CD1c-positive myeloid dendritic cell (primary cell): ENCODE data around the gene SERTAD4.
"Not testable (repeated sequence)": the region's sequence is repeated elsewhere in the genome, so short reads cannot be mapped to it uniquely, and the experiment has no call there.

ENCODE experiments used
- DNase-seq: peaks from one replicate; pipeline ENCODE4 v3.0.0-alpha.2; 2016; ENCODE audit errors: extremely low spot score

The SERTAD4 gene

GRCh38 chr1:210260096-210260495 lies 27.5 kb downstream of the SERTAD4 start:
- DNase-seq: no peak

- DNase-seq: no peak
Observed at GRCh38 chr1:210262167-210262896, 29.7 kb downstream of the SERTAD4 start.

GRCh38 chr1:210262897-210263272 lies 30.3 kb downstream of the SERTAD4 start:
- DNase-seq: no peak

- no peak for DNase-seq
Observed at GRCh38 chr1:210263963-210264362, 31.4 kb downstream of the SERTAD4 start.

GRCh38 chr1:210264496-210265380 lies 32.1 kb downstream of the SERTAD4 start:
- no peak for DNase-seq

- DNase-seq: not testable (repeated sequence)
Observed at GRCh38 chr1:210265392-210265955, 32.9 kb downstream of the SERTAD4 start.

GRCh38 chr1:210269981-210270380 lies 37.4 kb downstream of the SERTAD4 start:
- DNase-seq: no peak

GRCh38 chr1:210272666-210273065 lies 40.1 kb downstream of the SERTAD4 start:
- DNase-seq: no peak

GRCh38 chr1:210280221-210280620 lies 47.6 kb downstream of the SERTAD4 start:
- DNase-seq: no peak

GRCh38 chr1:210288116-210288515 lies 55.5 kb downstream of the SERTAD4 start:
- DNase-seq: no peak

- no peak for DNase-seq
Observed at GRCh38 chr1:210289248-210289647, 56.7 kb downstream of the SERTAD4 start.

GRCh38 chr1:210291081-210291764 lies 58.6 kb downstream of the SERTAD4 start:
- DNase-seq: no peak

- DNase-seq: no peak
Observed at GRCh38 chr1:210291786-210292230, 59.2 kb downstream of the SERTAD4 start.

- no peak for DNase-seq
Observed at GRCh38 chr1:210292231-210292871, 59.8 kb downstream of the SERTAD4 start.

- no peak for DNase-seq
Observed at GRCh38 chr1:210293171-210293607, 60.6 kb downstream of the SERTAD4 start.

- DNase-seq: no peak
Observed at GRCh38 chr1:210294999-210295745, 62.6 kb downstream of the SERTAD4 start.
